GM12864 (cell line): ENCODE results near the gene NCOA7.

ENCODE experiments used
- DNase-seq: peaks from one replicate; pipeline ENCODE4 v3.0.0-alpha.2; 2011; ENCODE audit warnings: low read depth
- H3K4me3 ChIP-seq: 2 replicates; pipeline ENCODE4 v1.5.1; 2011; ENCODE audit warnings: mild to moderate bottlenecking, low read depth, low read length, control low read depth
- TF ChIP-seq, protein P1 (sequence below): IDR thresholded peaks from 2 replicates; pipeline ENCODE4 v1.5.1; 2011; ENCODE audit warnings: low read depth, mild to moderate bottlenecking, moderate library complexity, low read length, control low read depth, inconsistent platforms; ENCODE audit errors: missing control alignments

NCOA7 gene

GRCh38 chr6:125812394-125813292 lies 21.9 kb downstream of the NCOA7 start:
- H3K4me3 ChIP-seq: no peak overlapping the region
- TF ChIP-seq, protein P1, sequence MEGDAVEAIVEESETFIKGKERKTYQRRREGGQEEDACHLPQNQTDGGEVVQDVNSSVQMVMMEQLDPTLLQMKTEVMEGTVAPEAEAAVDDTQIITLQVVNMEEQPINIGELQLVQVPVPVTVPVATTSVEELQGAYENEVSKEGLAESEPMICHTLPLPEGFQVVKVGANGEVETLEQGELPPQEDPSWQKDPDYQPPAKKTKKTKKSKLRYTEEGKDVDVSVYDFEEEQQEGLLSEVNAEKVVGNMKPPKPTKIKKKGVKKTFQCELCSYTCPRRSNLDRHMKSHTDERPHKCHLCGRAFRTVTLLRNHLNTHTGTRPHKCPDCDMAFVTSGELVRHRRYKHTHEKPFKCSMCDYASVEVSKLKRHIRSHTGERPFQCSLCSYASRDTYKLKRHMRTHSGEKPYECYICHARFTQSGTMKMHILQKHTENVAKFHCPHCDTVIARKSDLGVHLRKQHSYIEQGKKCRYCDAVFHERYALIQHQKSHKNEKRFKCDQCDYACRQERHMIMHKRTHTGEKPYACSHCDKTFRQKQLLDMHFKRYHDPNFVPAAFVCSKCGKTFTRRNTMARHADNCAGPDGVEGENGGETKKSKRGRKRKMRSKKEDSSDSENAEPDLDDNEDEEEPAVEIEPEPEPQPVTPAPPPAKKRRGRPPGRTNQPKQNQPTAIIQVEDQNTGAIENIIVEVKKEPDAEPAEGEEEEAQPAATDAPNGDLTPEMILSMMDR: no peak
- no peak for DNase-seq

- DNase-seq: no peak
- TF ChIP-seq, protein P1: no peak
- H3K4me3 ChIP-seq: no peak overlapping the region; the same call in 1 of the 2 replicates
Measured at GRCh38 chr6:125814481-125814880, 23.7 kb downstream of the NCOA7 start.

- TF ChIP-seq, protein P1: no peak
- no peak for DNase-seq
- H3K4me3 ChIP-seq: peak overlapping the region; percentile 48
Measured at GRCh38 chr6:125815080-125815910, 24.5 kb downstream of the NCOA7 start.

- TF ChIP-seq, protein P1: no peak
- H3K4me3 ChIP-seq: peak overlapping the region; percentile 23; the same call in 1 of the 2 replicates
- no peak for DNase-seq
Measured at GRCh38 chr6:125816828-125817280, 26.1 kb downstream of the NCOA7 start.

DNA sequence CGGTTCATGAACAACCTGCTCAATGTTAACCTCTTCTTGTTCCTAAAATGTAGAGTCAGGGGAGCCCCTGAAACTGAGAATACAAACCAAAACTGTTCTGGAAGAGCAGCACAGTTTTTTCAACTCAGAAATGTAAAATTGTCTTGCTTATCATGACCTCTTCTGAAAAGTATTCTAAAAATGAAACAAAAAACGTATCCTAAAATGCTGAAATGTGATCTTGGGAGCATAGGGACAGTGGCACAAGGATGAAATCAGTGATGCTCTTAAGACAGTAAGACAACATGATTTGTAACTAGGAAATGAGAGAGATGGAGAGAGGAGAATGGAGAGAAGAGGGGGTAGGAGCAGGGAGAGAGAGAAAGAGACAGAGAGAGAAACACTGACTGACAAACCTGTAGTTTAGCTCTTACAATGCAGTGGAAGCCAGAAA lies 27.5 kb downstream of the NCOA7 start:
- peak overlapping the region; percentile 14 for H3K4me3 ChIP-seq
- TF ChIP-seq, protein P1: no peak
- no peak for DNase-seq

- TF ChIP-seq, protein P1: no peak
- no peak overlapping the region; the same call in 1 of the 2 replicates for H3K4me3 ChIP-seq
- DNase-seq: no peak
Measured at GRCh38 chr6:125818772-125819260, 28.1 kb downstream of the NCOA7 start.
